ENCODE results near the gene PCDH9. TPM values are rescaled to one million over a fixed set of nuclear protein-coding genes. Genes with fewer than 3 reads are reported as not detected.
A peak's percentile ranks its signal among the peaks of the same experiment; 100 is the strongest.

Gene PCDH9
- total and polyA plus RNA-seq, 8 donors = 2.0 to 11.6 (median 3.1) TPM

DNA sequence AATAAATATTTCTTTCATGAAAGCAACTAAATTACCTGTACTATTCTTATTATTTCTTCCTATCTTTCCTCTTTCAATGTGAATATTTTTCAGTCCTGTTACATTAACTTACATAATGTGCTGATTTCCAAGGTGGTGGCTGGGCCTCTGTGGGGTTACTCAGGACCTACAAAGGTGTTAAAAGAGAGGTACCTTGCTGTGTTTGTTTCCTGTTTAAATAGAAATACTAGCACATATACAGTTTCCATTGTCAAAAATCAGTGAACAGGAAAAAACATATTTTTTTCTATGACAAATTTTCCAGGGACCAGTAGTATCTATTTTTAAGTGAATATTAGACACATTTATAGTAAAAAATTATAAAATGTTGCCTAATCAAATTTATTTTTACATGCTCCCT lies 8.7 kb upstream of the PCDH9 start:
- Histone ChIP-seq H3K4me3 (no peak overlapping the region), H3K27me3 (no peaks in the 10 kb centered on the region), H3K9me3 (no peaks in the 10 kb centered on the region), H3K36me3 (no peaks in the 10 kb centered on the region), H3K4me1 (no peaks in the 10 kb centered on the region), H3K27ac (no peak overlapping the region)
- no peak for ATAC-seq
- intact Hi-C loops (cut with DNase I) = no loop called here
- TF ChIP-seq, protein P1, sequence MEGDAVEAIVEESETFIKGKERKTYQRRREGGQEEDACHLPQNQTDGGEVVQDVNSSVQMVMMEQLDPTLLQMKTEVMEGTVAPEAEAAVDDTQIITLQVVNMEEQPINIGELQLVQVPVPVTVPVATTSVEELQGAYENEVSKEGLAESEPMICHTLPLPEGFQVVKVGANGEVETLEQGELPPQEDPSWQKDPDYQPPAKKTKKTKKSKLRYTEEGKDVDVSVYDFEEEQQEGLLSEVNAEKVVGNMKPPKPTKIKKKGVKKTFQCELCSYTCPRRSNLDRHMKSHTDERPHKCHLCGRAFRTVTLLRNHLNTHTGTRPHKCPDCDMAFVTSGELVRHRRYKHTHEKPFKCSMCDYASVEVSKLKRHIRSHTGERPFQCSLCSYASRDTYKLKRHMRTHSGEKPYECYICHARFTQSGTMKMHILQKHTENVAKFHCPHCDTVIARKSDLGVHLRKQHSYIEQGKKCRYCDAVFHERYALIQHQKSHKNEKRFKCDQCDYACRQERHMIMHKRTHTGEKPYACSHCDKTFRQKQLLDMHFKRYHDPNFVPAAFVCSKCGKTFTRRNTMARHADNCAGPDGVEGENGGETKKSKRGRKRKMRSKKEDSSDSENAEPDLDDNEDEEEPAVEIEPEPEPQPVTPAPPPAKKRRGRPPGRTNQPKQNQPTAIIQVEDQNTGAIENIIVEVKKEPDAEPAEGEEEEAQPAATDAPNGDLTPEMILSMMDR (IDR thresholded peaks at IDR 0.05) = no peak
- no peak for DNase-seq

DNA sequence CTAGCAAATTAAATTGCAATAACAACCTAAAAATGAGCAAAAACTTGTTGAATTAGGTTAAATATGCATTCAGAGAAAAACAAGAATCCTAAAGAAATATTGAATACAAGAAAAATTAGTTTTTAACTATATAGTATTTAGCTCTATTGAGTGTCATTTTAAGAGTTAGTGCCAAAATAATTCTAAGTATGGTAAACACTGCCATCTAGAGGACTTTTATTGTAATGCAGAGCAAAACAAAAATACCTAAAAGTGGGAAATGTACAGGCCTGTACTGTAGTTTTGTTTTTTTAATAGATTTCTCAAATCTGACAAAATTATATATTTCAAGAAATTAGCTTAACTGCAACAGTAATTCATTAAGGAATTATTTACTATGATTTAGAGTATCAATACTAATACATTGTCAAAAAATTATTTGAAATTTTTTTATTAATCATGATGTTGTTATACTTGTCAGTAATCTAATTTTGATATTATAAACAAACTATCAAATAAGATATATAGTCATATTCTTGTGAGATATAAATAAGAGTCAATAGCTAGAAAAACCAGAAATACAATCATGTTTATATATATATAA lies 8.2 kb upstream of the PCDH9 start:
- intact Hi-C loops (cut with DNase I) = no loop called here
- TF ChIP-seq, protein P1 (IDR thresholded peaks at IDR 0.05) = peak; percentile 72 to 76

DNA sequence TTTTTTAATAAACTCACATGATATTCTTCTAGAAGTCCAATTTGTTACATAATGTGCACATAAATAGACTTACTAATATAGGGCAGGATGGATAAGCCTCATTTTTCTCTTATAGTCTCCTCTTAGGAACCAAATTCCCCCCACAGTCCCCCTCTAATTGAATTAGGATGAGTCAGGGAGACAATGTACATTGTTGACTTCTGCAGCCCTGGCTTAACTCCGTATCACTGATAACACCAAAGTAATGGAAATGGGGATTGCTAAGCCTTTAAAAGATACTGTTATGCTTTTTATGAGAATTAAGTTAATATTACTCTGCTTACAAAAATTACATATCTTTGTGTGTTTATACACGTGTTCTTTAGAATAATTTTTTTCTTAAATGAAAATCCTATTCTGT lies 5.1 kb upstream of the PCDH9 start:
- ATAC-seq (no peak), DNase-seq (no peak)
- intact Hi-C loops (cut with DNase I) = no loop called here
- no peaks in the 10 kb centered on the region for H3K4me1 ChIP-seq
- no peaks in the 10 kb centered on the region for H3K36me3 ChIP-seq
- H3K9me3 ChIP-seq = no peaks in the 10 kb centered on the region
- H3K27me3 ChIP-seq = peaks cover 0 to 27% of the 10 kb centered on the region in 2 donors
- TF ChIP-seq, protein P1 (IDR thresholded peaks at IDR 0.05) = no peak
- H3K4me3 ChIP-seq = no peak overlapping the region
- H3K27ac ChIP-seq = no peak overlapping the region

More for the DNA sequence above, 8.2 kb upstream of the PCDH9 start:
- Histone ChIP-seq H3K27me3 (no peaks in the 10 kb centered on the region), H3K36me3 (no peaks in the 10 kb centered on the region), H3K27ac (no peak overlapping the region), H3K4me3 (no peak overlapping the region), H3K9me3 (no peaks in the 10 kb centered on the region), H3K4me1 (no peaks in the 10 kb centered on the region)
- peak in 2 of 4 donors; percentile 32 to 37 for DNase-seq
- ATAC-seq = peak; percentile 80

- DNase-seq = no peak
- no peaks in the 10 kb centered on the region for H3K4me1 ChIP-seq
- ATAC-seq = no peak
- peaks cover 0 to 50% of the 10 kb centered on the region in 2 donors for H3K27me3 ChIP-seq
- no peaks in the 10 kb centered on the region for H3K36me3 ChIP-seq
- no peak overlapping the region for H3K27ac ChIP-seq
- TF ChIP-seq, protein P1 (IDR thresholded peaks at IDR 0.05) = no peak
- intact Hi-C loops (cut with DNase I) = no loop called here
- no peak overlapping the region for H3K4me3 ChIP-seq
- no peaks in the 10 kb centered on the region for H3K9me3 ChIP-seq
These were observed 2.2 kb upstream of the PCDH9 start for GRCh38 chr13:67232384-67232783.

GRCh38 chr13:67231289-67232000 lies 1.3 kb upstream of the PCDH9 start:
- Histone ChIP-seq H3K4me3 (peak overlapping the region; percentile 47 to 63), H3K27me3 (peaks cover 0 to 50% of the 10 kb centered on the region in 2 donors), H3K9me3 (no peaks in the 10 kb centered on the region), H3K27ac (peak overlapping the region; percentile 81 to 86), H3K36me3 (no peaks in the 10 kb centered on the region), H3K4me1 (no peaks in the 10 kb centered on the region)
- ATAC-seq = no peak
- DNase-seq = no peak
- TF ChIP-seq, protein P1 (IDR thresholded peaks at IDR 0.05) = no peak
- intact Hi-C loops (cut with DNase I) = no loop called here

Data from left lung (tissue), 10 donors.